ENCODE results near the gene ATG10. TPM values are rescaled to one million over a fixed set of nuclear protein-coding genes. Genes with fewer than 3 reads are reported as not detected.
A peak's percentile ranks its signal among the peaks of the same experiment; 100 is the strongest.

Gene ATG10
- total and polyA plus RNA-seq, 2 experiments from 2014 or later, result 12.5 to 17.7 TPM

DNA sequence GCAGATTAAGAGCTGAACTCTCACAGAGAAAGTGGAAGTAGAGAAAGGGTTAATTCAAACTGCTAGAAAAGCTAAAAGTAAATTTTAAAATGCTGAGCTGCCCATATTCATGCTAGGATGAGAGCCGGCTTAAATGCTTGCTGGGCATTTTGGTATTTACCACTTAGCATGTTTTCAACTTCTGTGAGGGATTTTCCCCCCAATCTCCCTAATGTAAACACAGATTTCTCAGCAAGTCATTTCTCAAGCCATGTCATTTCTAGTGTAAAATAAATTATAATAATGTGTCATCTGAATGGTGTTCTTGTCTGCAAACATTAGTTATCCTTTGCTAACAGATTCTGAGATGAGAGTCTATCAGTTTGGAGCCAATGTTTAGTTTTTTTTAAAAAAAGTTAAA, 284.0 kb downstream of the ATG10 start (continued):
- TF ChIP-seq, protein P1, sequence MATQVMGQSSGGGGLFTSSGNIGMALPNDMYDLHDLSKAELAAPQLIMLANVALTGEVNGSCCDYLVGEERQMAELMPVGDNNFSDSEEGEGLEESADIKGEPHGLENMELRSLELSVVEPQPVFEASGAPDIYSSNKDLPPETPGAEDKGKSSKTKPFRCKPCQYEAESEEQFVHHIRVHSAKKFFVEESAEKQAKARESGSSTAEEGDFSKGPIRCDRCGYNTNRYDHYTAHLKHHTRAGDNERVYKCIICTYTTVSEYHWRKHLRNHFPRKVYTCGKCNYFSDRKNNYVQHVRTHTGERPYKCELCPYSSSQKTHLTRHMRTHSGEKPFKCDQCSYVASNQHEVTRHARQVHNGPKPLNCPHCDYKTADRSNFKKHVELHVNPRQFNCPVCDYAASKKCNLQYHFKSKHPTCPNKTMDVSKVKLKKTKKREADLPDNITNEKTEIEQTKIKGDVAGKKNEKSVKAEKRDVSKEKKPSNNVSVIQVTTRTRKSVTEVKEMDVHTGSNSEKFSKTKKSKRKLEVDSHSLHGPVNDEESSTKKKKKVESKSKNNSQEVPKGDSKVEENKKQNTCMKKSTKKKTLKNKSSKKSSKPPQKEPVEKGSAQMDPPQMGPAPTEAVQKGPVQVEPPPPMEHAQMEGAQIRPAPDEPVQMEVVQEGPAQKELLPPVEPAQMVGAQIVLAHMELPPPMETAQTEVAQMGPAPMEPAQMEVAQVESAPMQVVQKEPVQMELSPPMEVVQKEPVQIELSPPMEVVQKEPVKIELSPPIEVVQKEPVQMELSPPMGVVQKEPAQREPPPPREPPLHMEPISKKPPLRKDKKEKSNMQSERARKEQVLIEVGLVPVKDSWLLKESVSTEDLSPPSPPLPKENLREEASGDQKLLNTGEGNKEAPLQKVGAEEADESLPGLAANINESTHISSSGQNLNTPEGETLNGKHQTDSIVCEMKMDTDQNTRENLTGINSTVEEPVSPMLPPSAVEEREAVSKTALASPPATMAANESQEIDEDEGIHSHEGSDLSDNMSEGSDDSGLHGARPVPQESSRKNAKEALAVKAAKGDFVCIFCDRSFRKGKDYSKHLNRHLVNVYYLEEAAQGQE (IDR thresholded peaks at IDR 0.05; ENCODE audit: unreplicated experiment), result no peak
- TF ChIP-seq NANOG (IDR thresholded peaks at IDR 0.05; ENCODE audit: borderline replicate concordance), result no peak

DNA sequence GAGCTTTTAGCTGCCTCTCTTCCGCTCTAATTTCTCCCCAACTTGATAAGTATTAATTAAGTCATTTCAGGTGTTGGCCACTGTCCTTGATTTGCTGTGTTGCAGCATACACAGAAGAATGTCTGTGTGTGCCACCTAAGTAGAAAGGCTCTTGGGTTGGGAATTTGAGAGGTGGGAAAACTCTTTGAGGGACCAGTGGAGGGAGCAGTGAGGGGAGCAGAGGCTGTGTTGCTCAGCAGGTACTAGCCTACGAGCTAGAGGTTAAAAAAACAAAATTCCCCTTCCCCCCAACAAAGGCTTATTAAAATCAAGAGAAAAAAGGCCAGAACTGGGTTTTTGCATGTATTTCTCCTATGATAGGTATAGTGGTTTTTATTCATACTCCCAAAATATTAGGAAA, 285.4 kb downstream of the ATG10 start:
- no peak overlapping the region for H2AFZ ChIP-seq
- H3K4me3 Mint-ChIP-seq, result no peak overlapping the region
- H3K27ac ChIP-seq (ENCODE audit: low read depth), result no peak overlapping the region
- no peaks in the 10 kb centered on the region for H3K9me2 ChIP-seq (ENCODE audit: insufficient read depth)
- H3K27me3 Mint-ChIP-seq (ENCODE audit: insufficient read depth, low read depth, poor library complexity), result no peaks in the 10 kb centered on the region
- H3F3A ChIP-seq (replicated peaks; ENCODE audit: low read depth), result no peaks in the 10 kb centered on the region
- no peaks in the 10 kb centered on the region for H3K36me3 Mint-ChIP-seq (ENCODE audit: low read depth)
- no peaks in the 10 kb centered on the region for H3K36me3 ChIP-seq (ENCODE audit: insufficient read depth)
- no peaks in the 10 kb centered on the region for H3K9me3 Mint-ChIP-seq
- peaks cover 23% of the 10 kb centered on the region for H3K4me1 Mint-ChIP-seq
- H3K27ac Mint-ChIP-seq, result no peak overlapping the region
- H3K27me3 ChIP-seq (ENCODE audit: insufficient read depth), result no peaks in the 10 kb centered on the region
- no peaks in the 10 kb centered on the region for H3K79me2 ChIP-seq (replicated peaks; ENCODE audit: insufficient read depth)
- H4K20me1 ChIP-seq (replicated peaks; ENCODE audit: insufficient read depth), result no peaks in the 10 kb centered on the region
- no peaks in the 10 kb centered on the region; the same call in 1 of the 2 replicates for H3K4me1 ChIP-seq (ENCODE audit: insufficient read depth)
- H3K4me2 ChIP-seq, result no peak overlapping the region
- peak; percentile 84 for ATAC-seq
- DNase-seq (ENCODE audit: low spot score), result peak; percentile 52
- TF ChIP-seq EZH2phosphoT487 (IDR thresholded peaks at IDR 0.05; ENCODE audit: unreplicated experiment), result no peak
- TF ChIP-seq, protein P2, sequence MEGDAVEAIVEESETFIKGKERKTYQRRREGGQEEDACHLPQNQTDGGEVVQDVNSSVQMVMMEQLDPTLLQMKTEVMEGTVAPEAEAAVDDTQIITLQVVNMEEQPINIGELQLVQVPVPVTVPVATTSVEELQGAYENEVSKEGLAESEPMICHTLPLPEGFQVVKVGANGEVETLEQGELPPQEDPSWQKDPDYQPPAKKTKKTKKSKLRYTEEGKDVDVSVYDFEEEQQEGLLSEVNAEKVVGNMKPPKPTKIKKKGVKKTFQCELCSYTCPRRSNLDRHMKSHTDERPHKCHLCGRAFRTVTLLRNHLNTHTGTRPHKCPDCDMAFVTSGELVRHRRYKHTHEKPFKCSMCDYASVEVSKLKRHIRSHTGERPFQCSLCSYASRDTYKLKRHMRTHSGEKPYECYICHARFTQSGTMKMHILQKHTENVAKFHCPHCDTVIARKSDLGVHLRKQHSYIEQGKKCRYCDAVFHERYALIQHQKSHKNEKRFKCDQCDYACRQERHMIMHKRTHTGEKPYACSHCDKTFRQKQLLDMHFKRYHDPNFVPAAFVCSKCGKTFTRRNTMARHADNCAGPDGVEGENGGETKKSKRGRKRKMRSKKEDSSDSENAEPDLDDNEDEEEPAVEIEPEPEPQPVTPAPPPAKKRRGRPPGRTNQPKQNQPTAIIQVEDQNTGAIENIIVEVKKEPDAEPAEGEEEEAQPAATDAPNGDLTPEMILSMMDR (conservative IDR thresholded peaks at IDR 0.05; ENCODE audit: low read depth in 2 of 2), result peak; percentile 31 to 32; a peak in 3 of 4 replicates
- H3K4me3 ChIP-seq, result no peak overlapping the region

DNA sequence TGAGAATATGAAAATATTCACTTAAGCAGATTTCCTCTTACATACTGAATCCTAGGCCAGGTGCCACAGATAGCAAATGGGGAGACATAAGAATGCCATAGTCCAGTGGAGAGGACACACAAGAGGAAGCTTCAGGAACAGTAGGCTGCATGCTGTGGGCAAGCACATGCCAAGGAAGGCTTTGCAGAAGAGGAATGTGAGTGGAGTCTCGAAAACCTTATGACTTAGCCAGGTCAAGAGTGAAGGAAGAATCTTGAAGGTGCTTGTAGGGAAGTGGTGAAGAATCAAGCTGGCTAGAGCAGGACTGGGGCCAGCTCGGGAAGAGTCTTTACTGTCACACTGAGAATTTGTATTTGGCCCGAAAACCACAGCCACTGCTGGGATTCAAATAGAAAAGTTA, 285.9 kb downstream of the ATG10 start:
- ATAC-seq, result peak; percentile 79
- no peaks in the 10 kb centered on the region for H3K79me2 ChIP-seq (replicated peaks; ENCODE audit: insufficient read depth)
- H3K4me3 Mint-ChIP-seq, result no peak overlapping the region
- no peaks in the 10 kb centered on the region for H3K27me3 ChIP-seq (ENCODE audit: insufficient read depth)
- H3K27ac Mint-ChIP-seq, result peak overlapping the region; percentile 33
- H3K36me3 Mint-ChIP-seq (ENCODE audit: low read depth), result no peaks in the 10 kb centered on the region
- no peaks in the 10 kb centered on the region for H4K20me1 ChIP-seq (replicated peaks; ENCODE audit: insufficient read depth)
- H3K4me2 ChIP-seq, result no peak overlapping the region
- H2AFZ ChIP-seq, result no peak overlapping the region
- H3K4me1 Mint-ChIP-seq, result peaks cover 23% of the 10 kb centered on the region
- no peaks in the 10 kb centered on the region; the same call in 1 of the 2 replicates for H3K4me1 ChIP-seq (ENCODE audit: insufficient read depth)
- no peaks in the 10 kb centered on the region for H3K9me2 ChIP-seq (ENCODE audit: insufficient read depth)
- H3F3A ChIP-seq (replicated peaks; ENCODE audit: low read depth), result no peaks in the 10 kb centered on the region
- H3K27ac ChIP-seq (ENCODE audit: low read depth), result peak overlapping the region; percentile 23; the same call in 1 of the 2 replicates
- no peaks in the 10 kb centered on the region for H3K36me3 ChIP-seq (ENCODE audit: insufficient read depth)
- DNase-seq (ENCODE audit: low spot score), result peak; percentile 53
- no peaks in the 10 kb centered on the region for H3K9me3 Mint-ChIP-seq
- no peak overlapping the region for H3K4me3 ChIP-seq
- H3K27me3 Mint-ChIP-seq (ENCODE audit: insufficient read depth, low read depth, poor library complexity), result no peaks in the 10 kb centered on the region
- TF ChIP-seq, protein P3, sequence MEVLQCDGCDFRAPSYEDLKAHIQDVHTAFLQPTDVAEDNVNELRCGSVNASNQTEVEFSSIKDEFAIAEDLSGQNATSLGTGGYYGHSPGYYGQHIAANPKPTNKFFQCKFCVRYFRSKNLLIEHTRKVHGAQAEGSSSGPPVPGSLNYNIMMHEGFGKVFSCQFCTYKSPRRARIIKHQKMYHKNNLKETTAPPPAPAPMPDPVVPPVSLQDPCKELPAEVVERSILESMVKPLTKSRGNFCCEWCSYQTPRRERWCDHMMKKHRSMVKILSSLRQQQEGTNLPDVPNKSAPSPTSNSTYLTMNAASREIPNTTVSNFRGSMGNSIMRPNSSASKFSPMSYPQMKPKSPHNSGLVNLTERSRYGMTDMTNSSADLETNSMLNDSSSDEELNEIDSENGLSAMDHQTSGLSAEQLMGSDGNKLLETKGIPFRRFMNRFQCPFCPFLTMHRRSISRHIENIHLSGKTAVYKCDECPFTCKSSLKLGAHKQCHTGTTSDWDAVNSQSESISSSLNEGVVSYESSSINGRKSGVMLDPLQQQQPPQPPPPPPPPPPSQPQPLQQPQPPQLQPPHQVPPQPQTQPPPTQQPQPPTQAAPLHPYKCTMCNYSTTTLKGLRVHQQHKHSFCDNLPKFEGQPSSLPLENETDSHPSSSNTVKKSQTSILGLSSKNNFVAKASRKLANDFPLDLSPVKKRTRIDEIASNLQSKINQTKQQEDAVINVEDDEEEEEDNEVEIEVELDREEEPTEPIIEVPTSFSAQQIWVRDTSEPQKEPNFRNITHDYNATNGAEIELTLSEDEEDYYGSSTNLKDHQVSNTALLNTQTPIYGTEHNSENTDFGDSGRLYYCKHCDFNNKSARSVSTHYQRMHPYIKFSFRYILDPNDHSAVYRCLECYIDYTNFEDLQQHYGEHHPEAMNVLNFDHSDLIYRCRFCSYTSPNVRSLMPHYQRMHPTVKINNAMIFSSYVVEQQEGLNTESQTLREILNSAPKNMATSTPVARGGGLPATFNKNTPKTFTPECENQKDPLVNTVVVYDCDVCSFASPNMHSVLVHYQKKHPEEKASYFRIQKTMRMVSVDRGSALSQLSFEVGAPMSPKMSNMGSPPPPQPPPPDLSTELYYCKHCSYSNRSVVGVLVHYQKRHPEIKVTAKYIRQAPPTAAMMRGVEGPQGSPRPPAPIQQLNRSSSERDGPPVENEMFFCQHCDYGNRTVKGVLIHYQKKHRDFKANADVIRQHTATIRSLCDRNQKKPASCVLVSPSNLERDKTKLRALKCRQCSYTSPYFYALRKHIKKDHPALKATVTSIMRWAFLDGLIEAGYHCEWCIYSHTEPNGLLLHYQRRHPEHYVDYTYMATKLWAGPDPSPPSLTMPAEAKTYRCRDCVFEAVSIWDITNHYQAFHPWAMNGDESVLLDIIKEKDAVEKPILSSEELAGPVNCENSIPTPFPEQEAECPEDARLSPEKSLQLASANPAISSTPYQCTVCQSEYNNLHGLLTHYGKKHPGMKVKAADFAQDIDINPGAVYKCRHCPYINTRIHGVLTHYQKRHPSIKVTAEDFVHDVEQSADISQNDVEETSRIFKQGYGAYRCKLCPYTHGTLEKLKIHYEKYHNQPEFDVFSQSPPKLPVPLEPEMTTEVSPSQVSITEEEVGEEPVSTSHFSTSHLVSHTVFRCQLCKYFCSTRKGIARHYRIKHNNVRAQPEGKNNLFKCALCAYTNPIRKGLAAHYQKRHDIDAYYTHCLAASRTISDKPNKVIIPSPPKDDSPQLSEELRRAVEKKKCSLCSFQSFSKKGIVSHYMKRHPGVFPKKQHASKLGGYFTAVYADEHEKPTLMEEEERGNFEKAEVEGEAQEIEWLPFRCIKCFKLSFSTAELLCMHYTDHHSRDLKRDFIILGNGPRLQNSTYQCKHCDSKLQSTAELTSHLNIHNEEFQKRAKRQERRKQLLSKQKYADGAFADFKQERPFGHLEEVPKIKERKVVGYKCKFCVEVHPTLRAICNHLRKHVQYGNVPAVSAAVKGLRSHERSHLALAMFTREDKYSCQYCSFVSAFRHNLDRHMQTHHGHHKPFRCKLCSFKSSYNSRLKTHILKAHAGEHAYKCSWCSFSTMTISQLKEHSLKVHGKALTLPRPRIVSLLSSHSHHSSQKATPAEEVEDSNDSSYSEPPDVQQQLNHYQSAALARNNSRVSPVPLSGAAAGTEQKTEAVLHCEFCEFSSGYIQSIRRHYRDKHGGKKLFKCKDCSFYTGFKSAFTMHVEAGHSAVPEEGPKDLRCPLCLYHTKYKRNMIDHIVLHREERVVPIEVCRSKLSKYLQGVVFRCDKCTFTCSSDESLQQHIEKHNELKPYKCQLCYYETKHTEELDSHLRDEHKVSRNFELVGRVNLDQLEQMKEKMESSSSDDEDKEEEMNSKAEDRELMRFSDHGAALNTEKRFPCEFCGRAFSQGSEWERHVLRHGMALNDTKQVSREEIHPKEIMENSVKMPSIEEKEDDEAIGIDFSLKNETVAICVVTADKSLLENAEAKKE (CRISPR knock-in tag; IDR thresholded peaks at IDR 0.05), result peak; percentile 59; the same call in 1 of the 2 replicates
- TF ChIP-seq, protein P2 (conservative IDR thresholded peaks at IDR 0.05; ENCODE audit: low read depth in 2 of 2), result no peak
